ENCODE data around the gene SPCS2. TPM values are rescaled to one million over a fixed set of nuclear protein-coding genes. Genes with fewer than 3 reads are reported as not detected.

Gene SPCS2
- total RNA-seq, 2 experiments from 2014 or later = 36.5 to 42.9 TPM

GRCh38 chr11:75011357-75011756 lies 62.3 kb downstream of the SPCS2 start:
- H3K27me3 Mint-ChIP-seq = no peaks in the 10 kb centered on the region
- no peaks in the 10 kb centered on the region for H3K9me3 Mint-ChIP-seq
- ATAC-seq (ENCODE audit: poor library complexity) (no peak), DNase-seq (no peak)
- H3K36me3 ChIP-seq (ENCODE audit: insufficient read depth, low read length) = peaks cover 38% of the 10 kb centered on the region
- no peaks in the 10 kb centered on the region for H3K4me1 ChIP-seq (ENCODE audit: insufficient read depth, low read length)
- no peak overlapping the region for H3K27ac ChIP-seq (ENCODE audit: low read depth in 1 of 2, low read length in 2 of 2)
- TF ChIP-seq CTCF (IDR thresholded peaks at IDR 0.05) = no peak
- intact Hi-C loops (cut with DNase I, micrococcal nuclease) = no loop called here
- H3K4me3 Mint-ChIP-seq = no peak overlapping the region
- no peaks in the 10 kb centered on the region for H3K9me3 ChIP-seq (ENCODE audit: control insufficient read depth in 1 of 2, insufficient read depth in 1 of 2, low read length in 2 of 2)
- peaks cover 52% of the 10 kb centered on the region for H3K36me3 Mint-ChIP-seq (ENCODE audit: low read depth)
- no peak overlapping the region for H3K27ac Mint-ChIP-seq
- no peaks in the 10 kb centered on the region for H3K4me1 Mint-ChIP-seq (ENCODE audit: low read depth)
- H3K27me3 ChIP-seq (ENCODE audit: control insufficient read depth in 1 of 2, insufficient read depth in 2 of 2, low read length in 2 of 2) = no peaks in the 10 kb centered on the region
- ChIA-PET CTCF (interaction anchor here (1.8 kb wide), 1 partner anchor 11 kb away, joined by 10 read pairs; no protein-coding TSS in a partner anchor), POLR2A (no interaction called here)
- no peak overlapping the region for H3K4me3 ChIP-seq (ENCODE audit: low read length)

- no peak for DNase-seq
- TF ChIP-seq CTCF (IDR thresholded peaks at IDR 0.05) = no peak
- no peaks in the 10 kb centered on the region for H3K9me3 ChIP-seq (ENCODE audit: control insufficient read depth in 1 of 2, insufficient read depth in 1 of 2, low read length in 2 of 2)
- Mint-ChIP-seq H3K4me1 (ENCODE audit: low read depth) (no peaks in the 10 kb centered on the region), H3K27me3 (no peaks in the 10 kb centered on the region), H3K36me3 (ENCODE audit: low read depth) (peaks cover 47% of the 10 kb centered on the region), H3K27ac (no peak overlapping the region), H3K9me3 (no peaks in the 10 kb centered on the region), H3K4me3 (no peak overlapping the region)
- no peaks in the 10 kb centered on the region for H3K27me3 ChIP-seq (ENCODE audit: control insufficient read depth in 1 of 2, insufficient read depth in 2 of 2, low read length in 2 of 2)
- H3K4me3 ChIP-seq (ENCODE audit: low read length) = no peak overlapping the region
- intact Hi-C loops (cut with DNase I, micrococcal nuclease) = no loop called here
- ATAC-seq (ENCODE audit: poor library complexity) = no peak
- H3K36me3 ChIP-seq (ENCODE audit: insufficient read depth, low read length) = peaks cover 36% of the 10 kb centered on the region
- CTCF ChIA-PET = interaction anchor here (1.0 to 1.8 kb wide), 2 partner anchors 11 kb away, joined by 6 to 10 read pairs; no protein-coding TSS in a partner anchor
- POLR2A ChIA-PET = no interaction called here
- H3K4me1 ChIP-seq (ENCODE audit: insufficient read depth, low read length) = no peaks in the 10 kb centered on the region
- no peak overlapping the region for H3K27ac ChIP-seq (ENCODE audit: low read depth in 1 of 2, low read length in 2 of 2)
These were observed 62.8 kb downstream of the SPCS2 start for GRCh38 chr11:75011872-75012271.

- Histone ChIP-seq H3K9me3 (ENCODE audit: control insufficient read depth in 1 of 2, insufficient read depth in 1 of 2, low read length in 2 of 2) (no peaks in the 10 kb centered on the region), H3K4me3 (ENCODE audit: low read length) (no peak overlapping the region), H3K4me1 (ENCODE audit: insufficient read depth, low read length) (no peaks in the 10 kb centered on the region), H3K27me3 (ENCODE audit: control insufficient read depth in 1 of 2, insufficient read depth in 2 of 2, low read length in 2 of 2) (no peaks in the 10 kb centered on the region), H3K27ac (ENCODE audit: low read depth in 1 of 2, low read length in 2 of 2) (no peak overlapping the region), H3K36me3 (ENCODE audit: insufficient read depth, low read length) (peaks cover 26% of the 10 kb centered on the region)
- DNase-seq (no peak), ATAC-seq (ENCODE audit: poor library complexity) (no peak)
- Mint-ChIP-seq H3K36me3 (ENCODE audit: low read depth) (peaks cover 36% of the 10 kb centered on the region), H3K9me3 (no peaks in the 10 kb centered on the region), H3K4me3 (no peak overlapping the region), H3K4me1 (ENCODE audit: low read depth) (no peaks in the 10 kb centered on the region), H3K27me3 (no peaks in the 10 kb centered on the region), H3K27ac (no peak overlapping the region)
- intact Hi-C loops (cut with DNase I, micrococcal nuclease) = no loop called here
- ChIA-PET POLR2A (no interaction called here), CTCF (interaction anchor here (1.0 to 2.0 kb wide), 2 partner anchors 10 kb away, joined by 6 to 7 read pairs; no protein-coding TSS in a partner anchor)
- no peak for TF ChIP-seq CTCF (IDR thresholded peaks at IDR 0.05)
These were observed 64.0 kb downstream of the SPCS2 start for GRCh38 chr11:75013051-75013450.

Data from CD4-positive, alpha-beta T cell (primary cell).